Regular cardiac myocyte (primary cell): ENCODE results near the gene OR9G4. TPM values are rescaled to one million over a fixed set of nuclear protein-coding genes. Genes with fewer than 3 reads are reported as not detected.

Source experiments
- total RNA-seq: library from RNA; depleted of rRNA; stranded (reverse); fragments of >200 nt; gene quantifications from 2 replicates; pipeline ENCODE4 v1.2.3, GENCODE V29; 2014

Gene OR9G4
- not detected in 2 replicates for total RNA-seq

DNA sequence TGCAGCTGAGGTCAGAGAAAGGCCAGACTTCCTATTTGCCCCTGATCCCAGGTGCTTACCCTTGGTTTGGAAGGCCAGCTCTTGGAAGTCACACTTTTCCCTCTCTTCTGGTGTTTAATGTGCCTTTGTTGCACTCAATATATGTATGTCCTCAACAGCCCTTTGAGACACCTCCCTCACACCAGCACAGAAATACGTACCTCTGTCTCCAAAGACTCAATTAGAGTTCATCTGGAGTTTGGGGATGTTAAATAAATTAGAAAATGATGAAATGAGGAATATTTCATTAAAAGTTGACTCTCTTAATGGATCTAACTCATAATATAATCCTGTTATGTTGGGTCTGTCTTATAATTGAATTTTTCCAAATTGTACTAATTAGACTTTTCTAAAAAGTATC lies at the start of gene OR9G4:
TSS of gene OR9G4 (minus strand) at position 101 of the 400 bp plus-strand sequence. CDS start 4,931 bp downstream, outside the sequence.

GRCh38 chr11:56698795-56699194 lies 49.7 kb downstream of the OR9G4 start, which contains the start of gene OR9G1:
Gene OR9G1 (plus strand): TSS chr11:56699095. CDS start chr11:56700388, 1,293 bp downstream.

Other genes starting within 250 kb of the OR9G4 start
- gene OR5M11, start 205.4 kb downstream of the OR9G4 start, total RNA-seq: not detected in 2 replicates
- gene OR5M10, start 171.0 kb downstream of the OR9G4 start, total RNA-seq: not detected in 2 replicates
- gene OR5M1, start 133.8 kb downstream of the OR9G4 start, total RNA-seq: not detected in 2 replicates
- not detected in 2 replicates for gene OR5AP2, start 106.3 kb downstream of the OR9G4 start, total RNA-seq
- not detected in 2 replicates for gene OR5AR1, start 85.0 kb downstream of the OR9G4 start, total RNA-seq
- gene OR9G1, start 49.6 kb downstream of the OR9G4 start, total RNA-seq: not detected in 2 replicates
- gene OR5AK2, start 240.2 kb upstream of the OR9G4 start, total RNA-seq: not detected in 2 replicates